ENCODE measurements around the gene PRMT9. TPM values are rescaled to one million over a fixed set of nuclear protein-coding genes. Genes with fewer than 3 reads are reported as not detected.

PRMT9 gene
- polyA plus RNA-seq (2011; rRNA removed) (3.3 and 6.4 TPM in 2 replicates), polyA minus RNA-seq (2011; rRNA and poly(A)+ RNA removed) (2.9 and 3.6 TPM in 2 replicates)

DNA sequence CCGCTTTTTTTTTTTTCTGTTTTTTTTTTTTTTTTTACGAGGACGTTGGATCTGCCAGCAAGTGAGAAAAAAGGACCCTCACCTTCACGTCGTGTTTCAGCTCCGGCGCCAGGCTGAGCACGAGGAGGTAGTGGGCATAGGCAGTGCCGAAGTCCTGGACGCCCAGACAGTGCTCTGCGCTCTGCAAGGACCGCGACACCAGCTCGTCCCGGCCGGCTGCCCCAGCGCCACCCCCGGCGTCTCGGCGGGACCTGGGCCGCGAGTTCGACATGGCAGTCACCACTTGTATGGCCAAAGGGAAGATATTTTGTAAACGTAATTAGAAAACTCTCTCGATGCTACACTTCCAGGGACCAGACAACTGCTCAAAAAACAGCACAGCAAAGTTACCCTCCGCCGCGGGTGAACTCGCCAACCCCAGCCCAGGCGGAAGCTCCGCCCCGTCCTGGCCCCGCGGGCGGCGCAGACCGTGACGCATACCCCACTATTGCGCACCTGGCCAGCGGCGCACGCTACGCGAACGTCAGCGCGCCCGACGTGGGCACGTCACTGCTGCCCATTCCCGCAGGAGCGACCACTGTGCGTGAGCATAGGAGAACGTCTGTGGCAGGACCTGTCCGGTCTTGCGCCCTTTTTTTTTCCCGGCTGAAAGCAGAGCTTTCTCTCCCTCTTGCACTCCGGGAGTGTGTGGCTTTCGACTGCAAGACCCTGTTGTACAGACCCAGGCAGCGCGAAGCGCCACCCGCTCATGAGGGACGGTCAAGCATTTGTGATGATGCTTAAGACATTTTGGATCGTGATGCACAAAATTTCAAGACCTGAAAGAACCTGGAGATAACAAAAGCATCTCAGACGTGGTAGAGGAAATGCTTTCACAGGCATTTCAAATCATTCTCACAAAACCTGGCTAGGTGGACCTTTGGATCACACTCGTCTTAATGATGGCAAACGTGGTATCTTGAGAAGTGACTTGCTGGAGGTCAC is at the start of gene PRMT9:
Gene PRMT9, minus strand, starts transcription at position 447 of the 984 bp plus-strand sequence. Its CDS starts 176 bp downstream, at position 271.
- H3K36me3 ChIP-seq (ENCODE audit: control insufficient read depth, insufficient read depth, low read length), result no peaks in the 10 kb centered on the region; the same call in 1 of the 2 replicates

DNA sequence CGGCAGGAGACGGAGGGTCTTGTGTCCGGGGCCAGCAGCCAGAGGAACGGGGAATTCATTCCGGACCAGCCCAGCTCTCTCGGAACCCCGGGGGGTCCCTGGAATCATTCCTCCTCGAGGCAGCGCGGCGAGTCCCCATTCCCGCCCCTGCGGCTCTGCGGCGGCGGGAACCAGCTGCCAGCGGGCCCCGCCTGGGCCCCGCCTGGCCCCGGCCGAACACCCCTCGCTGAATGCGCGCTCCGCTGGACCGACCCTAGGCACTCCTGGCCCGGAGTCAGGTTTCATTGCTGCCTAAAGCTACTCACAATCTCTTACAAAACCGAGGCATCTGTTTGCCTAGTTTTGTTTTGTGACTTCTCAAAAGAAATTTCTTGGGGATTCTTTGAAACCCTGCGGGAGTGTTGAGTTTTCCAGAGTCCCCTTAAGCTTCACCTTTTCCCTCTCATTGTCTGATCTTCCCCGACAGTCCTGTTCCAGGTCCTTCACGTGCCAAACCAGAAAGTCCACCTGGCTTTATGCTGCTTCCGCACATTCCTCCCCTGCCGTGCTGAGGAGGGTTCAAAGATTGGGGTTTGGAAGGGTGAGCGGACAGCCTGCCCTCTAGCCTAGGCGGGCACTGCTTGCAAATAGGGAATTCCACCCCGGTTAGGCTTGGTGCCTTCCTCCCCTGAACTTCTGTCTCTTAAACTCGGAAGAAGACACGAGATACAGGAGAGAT is 48.7 kb upstream of the PRMT9 start:
- Histone ChIP-seq H3K36me3 (ENCODE audit: control insufficient read depth, insufficient read depth, low read length) (no peaks in the 10 kb centered on the region), H3K27me3 (ENCODE audit: control insufficient read depth, insufficient read depth, low read length) (no peaks in the 10 kb centered on the region), H3K4me3 (ENCODE audit: low read depth, low read length) (peak overlapping the region; percentile 62)
- ChIA-PET POLR2A (interaction anchor here (0.7 kb wide), 1 partner anchor 21 kb away, joined by 5 read pairs; no protein-coding TSS in a partner anchor), CTCF (interaction anchor here (0.7 to 4.4 kb wide), 6 partner anchors 23 to 146 kb away, joined by 3 to 38 read pairs (median 3); no protein-coding TSS in a partner anchor)
- TF ChIP-seq, protein P1, sequence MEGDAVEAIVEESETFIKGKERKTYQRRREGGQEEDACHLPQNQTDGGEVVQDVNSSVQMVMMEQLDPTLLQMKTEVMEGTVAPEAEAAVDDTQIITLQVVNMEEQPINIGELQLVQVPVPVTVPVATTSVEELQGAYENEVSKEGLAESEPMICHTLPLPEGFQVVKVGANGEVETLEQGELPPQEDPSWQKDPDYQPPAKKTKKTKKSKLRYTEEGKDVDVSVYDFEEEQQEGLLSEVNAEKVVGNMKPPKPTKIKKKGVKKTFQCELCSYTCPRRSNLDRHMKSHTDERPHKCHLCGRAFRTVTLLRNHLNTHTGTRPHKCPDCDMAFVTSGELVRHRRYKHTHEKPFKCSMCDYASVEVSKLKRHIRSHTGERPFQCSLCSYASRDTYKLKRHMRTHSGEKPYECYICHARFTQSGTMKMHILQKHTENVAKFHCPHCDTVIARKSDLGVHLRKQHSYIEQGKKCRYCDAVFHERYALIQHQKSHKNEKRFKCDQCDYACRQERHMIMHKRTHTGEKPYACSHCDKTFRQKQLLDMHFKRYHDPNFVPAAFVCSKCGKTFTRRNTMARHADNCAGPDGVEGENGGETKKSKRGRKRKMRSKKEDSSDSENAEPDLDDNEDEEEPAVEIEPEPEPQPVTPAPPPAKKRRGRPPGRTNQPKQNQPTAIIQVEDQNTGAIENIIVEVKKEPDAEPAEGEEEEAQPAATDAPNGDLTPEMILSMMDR (IDR thresholded peaks at IDR 0.05; ENCODE audit: insufficient read depth, low read depth, low read length), result no peak
- DNase-seq (ENCODE audit: low read depth), result no peak

More for the DNA sequence above, at the start of gene PRMT9:
- ChIA-PET CTCF (interaction anchor here (0.8 to 4.0 kb wide), 4 partner anchors 138 to 186 kb away, joined by 3 to 20 read pairs (median 4); no protein-coding TSS in a partner anchor), POLR2A (interaction anchor here (0.5 to 0.6 kb wide), 3 partner anchors 34 to 159 kb away, joined by 3 to 5 read pairs (median 5); no protein-coding TSS in a partner anchor)
- TF ChIP-seq, protein P1 (IDR thresholded peaks at IDR 0.05; ENCODE audit: insufficient read depth, low read depth, low read length), result no peak
- H3K27me3 ChIP-seq (ENCODE audit: control insufficient read depth, insufficient read depth, low read length), result no peaks in the 10 kb centered on the region; the same call in 1 of the 2 replicates
- peak; percentile 33 for DNase-seq (ENCODE audit: low read depth)
- H3K4me3 ChIP-seq (ENCODE audit: low read depth, low read length), result peak within 1 kb of the TSS; percentile 78

DNA sequence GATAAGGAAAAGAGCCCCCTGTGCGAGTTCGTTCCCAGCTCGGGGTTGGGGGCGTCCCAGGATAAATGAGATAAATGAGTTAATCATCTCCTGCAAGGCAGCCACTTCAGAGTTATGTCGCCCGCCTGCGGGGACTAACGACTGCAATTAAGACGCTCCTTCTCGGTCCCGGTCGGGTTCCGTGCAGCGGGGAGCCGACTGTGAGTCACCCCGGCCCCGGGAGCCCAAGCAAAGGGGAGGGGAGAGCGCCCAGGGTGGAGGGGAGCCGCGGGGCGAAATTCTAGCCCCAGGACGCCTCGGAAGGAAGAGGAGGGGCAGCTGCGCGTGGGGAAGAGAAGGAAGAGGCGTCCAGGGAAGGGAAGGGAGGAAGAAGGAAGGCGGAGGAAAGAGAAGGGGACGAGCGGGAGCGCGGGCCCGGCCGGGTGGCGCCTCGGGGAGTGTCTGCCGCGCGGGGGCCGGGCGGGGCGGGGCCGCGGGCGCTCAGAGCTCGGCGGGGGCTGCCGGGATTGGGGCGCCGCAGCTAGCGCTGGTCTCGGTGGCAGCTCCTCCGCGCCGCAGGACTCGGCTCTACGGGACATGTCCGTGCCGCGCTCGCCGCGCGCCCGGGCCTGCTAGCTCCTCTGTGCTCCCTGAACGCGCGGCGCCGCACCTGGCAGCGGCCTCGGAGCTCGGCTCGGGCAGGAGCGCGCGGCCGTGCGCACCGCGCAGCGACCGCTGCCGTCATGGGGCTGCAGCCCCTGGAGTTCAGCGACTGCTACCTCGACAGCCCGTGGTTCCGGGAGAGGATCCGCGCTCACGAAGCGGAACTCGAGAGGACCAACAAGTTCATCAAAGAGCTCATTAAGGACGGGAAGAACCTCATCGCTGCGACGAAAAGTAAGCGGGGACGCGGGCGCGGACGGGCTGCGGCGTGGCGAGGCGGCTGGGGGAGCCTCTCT is 47.9 kb upstream of the PRMT9 start, which contains the start of gene ARHGAP10:
Gene ARHGAP10, plus strand, starts transcription at position 509 of the 938 bp plus-strand sequence. Its CDS starts 214 bp downstream, at position 723.
- Histone ChIP-seq H3K27me3 (ENCODE audit: control insufficient read depth, insufficient read depth, low read length) (no peaks in the 10 kb centered on the region), H3K4me3 (ENCODE audit: low read depth, low read length) (peak within 1 kb of the TSS; percentile 62), H3K36me3 (ENCODE audit: control insufficient read depth, insufficient read depth, low read length) (no peaks in the 10 kb centered on the region)
- TF ChIP-seq, protein P1 (IDR thresholded peaks at IDR 0.05; ENCODE audit: insufficient read depth, low read depth, low read length), result no peak
- CTCF ChIA-PET, result interaction anchor here (0.6 to 4.4 kb wide), 6 partner anchors 13 to 146 kb away, joined by 3 to 38 read pairs (median 3); no protein-coding TSS in a partner anchor
- POLR2A ChIA-PET, result interaction anchor here (0.6 to 0.7 kb wide), 3 partner anchors 8 to 116 kb away, joined by 3 to 5 read pairs (median 5); no protein-coding TSS in a partner anchor
- no peak for DNase-seq (ENCODE audit: low read depth)

DNA sequence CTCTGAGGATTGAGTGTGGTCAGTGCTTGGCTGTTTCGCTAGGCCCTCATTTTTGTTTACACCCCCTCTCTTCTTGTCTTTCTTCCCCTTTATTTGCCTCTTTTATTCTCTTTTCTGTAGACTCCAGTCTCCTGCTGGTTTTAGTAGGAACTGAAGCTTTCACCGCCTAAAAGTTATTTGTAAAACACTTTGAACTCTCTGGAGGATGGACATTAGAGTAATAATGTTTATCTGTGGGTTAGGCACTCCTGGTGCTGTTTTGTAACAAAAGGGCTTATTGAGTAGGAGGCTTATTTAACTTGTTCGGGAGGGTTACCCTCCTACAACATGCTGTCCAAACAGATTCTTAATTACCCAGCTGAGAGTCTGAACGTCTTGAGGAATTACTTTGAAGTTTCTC is 46.4 kb upstream of the PRMT9 start:
- H3K36me3 ChIP-seq (ENCODE audit: control insufficient read depth, insufficient read depth, low read length), result no peaks in the 10 kb centered on the region
- TF ChIP-seq, protein P1 (IDR thresholded peaks at IDR 0.05; ENCODE audit: insufficient read depth, low read depth, low read length), result no peak
- no peak for DNase-seq (ENCODE audit: low read depth)
- CTCF ChIA-PET, result interaction anchor here (2.7 to 4.4 kb wide), 2 partner anchors 21 to 136 kb away, joined by 12 to 38 read pairs; no protein-coding TSS in a partner anchor
- H3K27me3 ChIP-seq (ENCODE audit: control insufficient read depth, insufficient read depth, low read length), result no peaks in the 10 kb centered on the region
- POLR2A ChIA-PET, result no interaction called here
- no peak overlapping the region for H3K4me3 ChIP-seq (ENCODE audit: low read depth, low read length)
